Adrenal gland (tissue), 19 donors: Measurements from ENCODE around the gene GPS2. TPM values are rescaled to one million over a fixed set of nuclear protein-coding genes. Genes with fewer than 3 reads are reported as not detected.

Experiments used
- DNase-seq, 7 donors: peaks; one replicate each; pipeline ENCODE4 v3.0.0-alpha.2; 2019 to 2020
- H3K27ac ChIP-seq, 5 donors: fragments of 200-600 bp; sonication (generic) in 4 of 5; 1 replicate in 3 of 5; 2 replicates in 2 of 5; pipeline versions ENCODE4 v1.5.1 to v1.8.0; 2016 to 2020; ENCODE audit warnings: mild to moderate bottlenecking in 1 of 5
- H3K27me3 ChIP-seq: fragments of 200-600 bp; 2 replicates; pipeline ENCODE4 v1.8.0; 2021
- H3K36me3 ChIP-seq, 2 donors: fragments of 200-600 bp; replicated peaks in 1 of 2; 1 replicate in 1 of 2; 2 replicates in 1 of 2; pipeline versions ENCODE4 v1.5.1 to v1.8.0; 2018 to 2022
- H3K4me1 ChIP-seq, 2 donors: fragments of 200-600 bp; replicated peaks in 1 of 2; 1 replicate in 1 of 2; 2 replicates in 1 of 2; pipeline versions ENCODE4 v1.5.1 to v1.8.0; 2018 to 2021
- H3K4me3 ChIP-seq, 4 donors: fragments of 200-600 bp; sonication (generic) in 3 of 4; one replicate each; pipeline ENCODE4 v1.5.1; 2016 to 2018
- H3K9me3 ChIP-seq, 3 donors: fragments of 200-600 bp; sonication (generic) in 1 of 3; replicated peaks in 1 of 3; 1 replicate in 2 of 3; 2 replicates in 1 of 3; pipeline versions ENCODE4 v1.5.1 to v1.8.0; 2016 to 2021
- CTCF ChIP-seq, 6 experiments: fragments of 450-650 bp in 4 of 6; fragments of 200-600 bp in 2 of 6; sonication (generic) in 1 of 6; IDR thresholded peaks; 1 replicate in 5 of 6; 2 replicates in 1 of 6; pipeline versions ENCODE4 v1.5.1 to v1.8.0; 2016 to 2021; ENCODE audit warnings: antibody characterized with exemption in 6 of 6, mild to moderate bottlenecking in 2 of 6, moderate library complexity in 1 of 6
- POLR2A ChIP-seq, 2 donors: fragments of 450-650 bp; IDR thresholded peaks; one replicate each; pipeline ENCODE4 v1.6.1; 2017; ENCODE audit warnings: antibody characterized with exemption in 2 of 2, mild to moderate bottlenecking in 2 of 2, moderate library complexity in 1 of 2
- WGBS, 4 donors: extraction: QIAGEN DNeasy Blood & Tissue Kit in 2 of 4; methylation state at CpG; one replicate each; pipeline versions ENCODE4 v1.1.5 to v1.1.7; 2013 to 2017; 5-methylcytosine and 5-hydroxymethylcytosine counted together
- intact Hi-C, 2 donors: fragments of 100-400 bp; cut with DNase I; formaldehyde crosslinking; loops; one replicate each; pipeline versions ENCODE4 v1.14.1 to v1.15.0; 2022 to 2023
- long read RNA-seq, 10 donors: library from polyadenylated mRNA in 3 of 10; unstranded in 2 of 10; stranded (forward) in 1 of 10; transcript quantifications; one replicate each; pipeline ENCODE4 v2.0.0 and lab custom pipeline, GENCODE V29; 2021 to 2026
- polyA plus RNA-seq, 3 donors: library from polyadenylated mRNA; stranded (reverse); fragments of 200-250 nt in 2 of 3; fragments of 350-450 nt in 1 of 3; fragmentation: Illumina TruSeq in 1 of 3; extraction: RNeasy Lipid Tissue Mini Kit (QIAGEN cat#74804) in 1 of 3; gene quantifications; one replicate each; pipeline ENCODE4 v1.2.3, GENCODE V29; 2013 to 2014
- total RNA-seq, 9 donors: library from RNA; depleted of rRNA in 4 of 9; stranded (reverse); fragments of >200 nt in 4 of 9; fragments of 120-200 nt in 1 of 9; fragmentation: NEBNext Ultra II Directional in 1 of 9; extraction: Animal tissue kit (Norgen Biotek cat#: 25700) in 1 of 9; gene quantifications; one replicate each; pipeline versions ENCODE4 v1.1.0 to v1.2.4, GENCODE V29; 2013 to 2023
- donor health status: healthy with polysubstance abuse.
- donor health status: Bipolar disorder and iron deficiency.
- donor health status: DM: yes; HTN: yes; CAD: no.
- donor health status: DM: no; HTN: no; CAD: no.
- donor health status: DM: no; HTN: no; CAD: no.
- donor health status: DM: yes; HTN: yes; CAD: no.

Gene GPS2, protein sequence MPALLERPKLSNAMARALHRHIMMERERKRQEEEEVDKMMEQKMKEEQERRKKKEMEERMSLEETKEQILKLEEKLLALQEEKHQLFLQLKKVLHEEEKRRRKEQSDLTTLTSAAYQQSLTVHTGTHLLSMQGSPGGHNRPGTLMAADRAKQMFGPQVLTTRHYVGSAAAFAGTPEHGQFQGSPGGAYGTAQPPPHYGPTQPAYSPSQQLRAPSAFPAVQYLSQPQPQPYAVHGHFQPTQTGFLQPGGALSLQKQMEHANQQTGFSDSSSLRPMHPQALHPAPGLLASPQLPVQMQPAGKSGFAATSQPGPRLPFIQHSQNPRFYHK
- 100 to 1,000 TPM in 5 of 9 donors, 10 to 100 TPM in 4; 69.1 to 124 (median 100) TPM for total RNA-seq
- 100 to 1,000 TPM; 167 to 196 (median 191) TPM for polyA plus RNA-seq
- long read RNA-seq, donor 1, transcript GPS2-201 (11 exons, 1,379 nt), result minor isoform, 11 of 51 reads
- long read RNA-seq, donor 1, transcript GPS2-202 (10 exons, 1,371 nt), result major isoform, 37 of 51 reads
- long read RNA-seq, donor 1, partial matches to known transcripts, result 0 of 51 reads
- long read RNA-seq, donor 1, other reads (novel, unspliced or antisense), result 0 of 51 reads
- long read RNA-seq, donor 2, transcript GPS2-201 (11 exons, 1,379 nt), result minor isoform, 8 of 31 reads
- long read RNA-seq, donor 2, transcript GPS2-202 (10 exons, 1,371 nt), result major isoform, 15 of 31 reads
- long read RNA-seq, donor 2, partial matches to known transcripts, result 6 of 31 reads
- long read RNA-seq, donor 2, other reads (novel, unspliced or antisense), result 0 of 31 reads
- long read RNA-seq, donor 3, transcript GPS2-201 (11 exons, 1,379 nt), result minor isoform, 11 of 40 reads
- long read RNA-seq, donor 3, transcript GPS2-202 (10 exons, 1,371 nt), result major isoform, 23 of 40 reads
- long read RNA-seq, donor 3, partial matches to known transcripts, result 5 of 40 reads
- long read RNA-seq, donor 3, other reads (novel, unspliced or antisense), result 0 of 40 reads
- long read RNA-seq, donor 4, transcript GPS2-201 (11 exons, 1,379 nt), result major isoform, 59 of 109 reads
- long read RNA-seq, donor 4, transcript GPS2-202 (10 exons, 1,371 nt), result minor isoform, 11 of 109 reads
- long read RNA-seq, donor 4, partial matches to known transcripts, result 5 of 109 reads
- long read RNA-seq, donor 4, other reads (novel, unspliced or antisense), result 32 of 109 reads
- long read RNA-seq, donor 5, transcript GPS2-208 (9 exons, 1,534 nt), result minor isoform, 5 of 170 reads
- long read RNA-seq, donor 5, transcript GPS2-202 (10 exons, 1,371 nt), result minor isoform, 45 of 170 reads
- long read RNA-seq, donor 5, transcript GPS2-201 (11 exons, 1,379 nt), result major isoform, 51 of 170 reads
- long read RNA-seq, donor 5, partial matches to known transcripts, result 11 of 170 reads
- long read RNA-seq, donor 5, other reads (novel, unspliced or antisense), result 55 of 170 reads
- long read RNA-seq, donor 6, transcript GPS2-201 (11 exons, 1,379 nt), result major isoform, 29 of 53 reads
- long read RNA-seq, donor 6, partial matches to known transcripts, result 3 of 53 reads
- long read RNA-seq, donor 6, other reads (novel, unspliced or antisense), result 17 of 53 reads
- long read RNA-seq, donor 7, transcript GPS2-202 (10 exons, 1,371 nt), result major isoform, 16 of 376 reads
- long read RNA-seq, donor 7, partial matches to known transcripts, result 217 of 376 reads
- long read RNA-seq, donor 7, other reads (novel, unspliced or antisense), result 136 of 376 reads
- long read RNA-seq, donor 8, transcript GPS2-202 (10 exons, 1,371 nt), result major isoform, 21 of 44 reads
- long read RNA-seq, donor 8, transcript GPS2-201 (11 exons, 1,379 nt), result minor isoform, 19 of 44 reads
- long read RNA-seq, donor 8, partial matches to known transcripts, result 0 of 44 reads
- long read RNA-seq, donor 8, other reads (novel, unspliced or antisense), result 0 of 44 reads
- long read RNA-seq, donor 9, transcript GPS2-201 (11 exons, 1,379 nt), result major isoform, 11 of 26 reads
- long read RNA-seq, donor 9, transcript GPS2-202 (10 exons, 1,371 nt), result minor isoform, 10 of 26 reads
- long read RNA-seq, donor 9, partial matches to known transcripts, result 0 of 26 reads
- long read RNA-seq, donor 9, other reads (novel, unspliced or antisense), result 0 of 26 reads
- long read RNA-seq, donor 10, transcript GPS2-201 (11 exons, 1,379 nt), result minor isoform, 8 of 32 reads
- long read RNA-seq, donor 10, transcript GPS2-202 (10 exons, 1,371 nt), result major isoform, 20 of 32 reads
- long read RNA-seq, donor 10, partial matches to known transcripts, result 0 of 32 reads
- long read RNA-seq, donor 10, other reads (novel, unspliced or antisense), result 0 of 32 reads

GRCh38 chr17:7314719-7315569 is at the start of gene GPS2:
Gene GPS2, minus strand, starts transcription at chr17:7315360. Its CDS starts 308 bp downstream, at chr17:7315052.
- TF ChIP-seq CTCF (IDR thresholded peaks at IDR 0.05) (peak in 1 of 6 experiments; percentile 1), POLR2A (IDR thresholded peaks at IDR 0.05) (peak; percentile 78 to 85)
- peak; percentile 89 to 96 (median 93) for DNase-seq
- Histone ChIP-seq H3K27ac (peak within 1 kb of the TSS; percentile 43 to 100 (median 93)), H3K27me3 (no peaks in the 10 kb centered on the region), H3K4me1 (peaks cover 22 to 52% of the 10 kb centered on the region in 2 donors), H3K9me3 (no peaks in the 10 kb centered on the region), H3K4me3 (peak within 1 kb of the TSS in 3 of 4 donors; percentile 43 to 99 (median 77)), H3K36me3 (peaks cover 0 to 64% of the 10 kb centered on the region in 2 donors)
- intact Hi-C loops, result no loop called here
- 0% methylated on average over 9 to 95 of the region's 95 CpGs for WGBS, 4 donors

DNA sequence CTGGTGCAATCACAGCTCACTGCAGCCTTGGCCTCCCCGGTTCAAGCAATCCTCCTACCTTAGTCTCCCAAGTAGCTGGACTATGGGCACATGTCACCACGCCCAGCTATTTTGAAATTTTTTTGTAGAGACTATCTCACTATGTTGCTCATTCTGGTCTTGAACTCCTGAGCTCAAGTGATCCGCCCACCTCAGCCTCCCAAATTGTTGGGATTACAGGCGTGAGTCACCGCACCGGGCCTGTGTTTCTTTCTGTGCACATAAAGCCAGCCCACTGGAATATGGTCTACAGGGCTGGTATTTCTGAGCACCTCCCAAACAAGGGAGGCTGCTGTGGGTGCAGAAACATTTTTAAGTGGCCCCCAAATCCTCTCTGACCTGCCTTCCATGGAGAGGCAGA is 48.2 kb upstream of the GPS2 start:
- H3K4me3 ChIP-seq, result no peak overlapping the region
- no peak overlapping the region for H3K27ac ChIP-seq
- no peak for TF ChIP-seq CTCF (IDR thresholded peaks at IDR 0.05)
- no peak for TF ChIP-seq POLR2A (IDR thresholded peaks at IDR 0.05)
- intact Hi-C loops, result no loop called here
- no peaks in the 10 kb centered on the region for H3K27me3 ChIP-seq
- WGBS, 4 donors, result 94 to 97% (median 94%) methylated on average over 6 of the region's 6 CpGs
- no peak for DNase-seq
- no peaks in the 10 kb centered on the region for H3K4me1 ChIP-seq
- no peaks in the 10 kb centered on the region for H3K36me3 ChIP-seq
- H3K9me3 ChIP-seq, result no peaks in the 10 kb centered on the region

DNA sequence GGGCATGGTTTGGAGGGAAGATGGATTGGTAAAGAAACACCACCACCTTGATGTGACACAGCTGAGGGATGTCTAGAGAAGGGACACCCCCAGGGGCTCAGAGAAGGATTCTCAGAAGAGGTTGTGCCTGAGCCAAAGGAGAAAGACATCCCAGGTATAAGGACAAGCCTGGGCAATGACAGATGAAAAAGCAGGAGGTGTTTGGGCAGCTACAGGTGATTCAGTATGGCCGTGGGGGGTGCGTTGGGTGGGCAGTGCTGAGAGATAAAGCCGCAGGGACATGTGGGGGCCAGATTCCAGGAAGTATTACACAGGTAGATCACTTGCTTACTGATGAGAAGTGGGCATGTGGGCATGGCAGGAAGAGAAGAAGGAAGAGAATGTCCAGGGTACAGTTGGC is 46.7 kb upstream of the GPS2 start:
- H3K27ac ChIP-seq, result no peak overlapping the region
- 36 to 65% (median 51%) methylated on average over 3 of the region's 3 CpGs for WGBS, 4 donors

More for the DNA sequence above, 46.7 kb upstream of the GPS2 start:
- Histone ChIP-seq H3K27me3 (no peaks in the 10 kb centered on the region), H3K36me3 (no peaks in the 10 kb centered on the region), H3K4me3 (no peak overlapping the region), H3K4me1 (no peaks in the 10 kb centered on the region), H3K9me3 (no peaks in the 10 kb centered on the region)
- DNase-seq, result no peak
- intact Hi-C loops, result no loop called here
- no peak for TF ChIP-seq CTCF (IDR thresholded peaks at IDR 0.05)
- TF ChIP-seq POLR2A (IDR thresholded peaks at IDR 0.05), result no peak
